SK-N-SH treated with all-trans-retinoic acid at 6 μM for 48 hours (cell line): ENCODE data around the gene SYPL1.

Source experiments
- ATAC-seq: fragments of 200-7000 bp; cut with Tn5 transposase; 3 replicates; pipeline ENCODE4 v1.9.1; 2020; ENCODE audit warnings: mild to moderate bottlenecking, moderate library complexity
- ARNTL ChIP-seq: fragments of 450-650 bp; formaldehyde crosslinking; IDR thresholded peaks from 2 replicates; pipeline ENCODE4 v1.5.0; 2020; ENCODE audit warnings: low read depth, mild to moderate bottlenecking, moderate library complexity, borderline replicate concordance
- BACH2 ChIP-seq: fragments of 250-450 bp; sonication (Bioruptor Pico); IDR thresholded peaks from 2 replicates; pipeline ENCODE4 v1.9.0; 2021; ENCODE audit warnings: mild to moderate bottlenecking, borderline replicate concordance
- CSDC2 ChIP-seq: fragments of 250-450 bp; sonication (Bioruptor Pico); IDR thresholded peaks from 2 replicates; pipeline ENCODE4 v1.5.0; 2020; ENCODE audit warnings: mild to moderate bottlenecking, moderate library complexity
- CSRNP3 ChIP-seq: fragments of 250-450 bp; sonication (Bioruptor Pico); IDR thresholded peaks from 2 replicates; pipeline ENCODE4 v1.5.1; 2021; ENCODE audit warnings: mild to moderate bottlenecking, moderate library complexity
- ESRRG ChIP-seq: fragments of 250-450 bp; sonication (Bioruptor Pico); IDR thresholded peaks from 2 replicates; pipeline ENCODE4 v1.6.1; 2021; ENCODE audit warnings: mild to moderate bottlenecking
- GLIS3 ChIP-seq: fragments of 250-450 bp; sonication (Bioruptor Pico); IDR thresholded peaks from 2 replicates; pipeline ENCODE4 v1.5.0; 2020; ENCODE audit warnings: mild to moderate bottlenecking, moderate library complexity
- ISL1 ChIP-seq: fragments of 250-450 bp; sonication (Bioruptor Pico); IDR thresholded peaks from 2 replicates; pipeline ENCODE4 v2.1.2; 2022; ENCODE audit warnings: mild to moderate bottlenecking, moderate library complexity
- OSR1 ChIP-seq: fragments of 250-450 bp; sonication (Bioruptor Pico); IDR thresholded peaks from 2 replicates; pipeline ENCODE4 v1.8.0; 2022; ENCODE audit warnings: moderate library complexity, mild to moderate bottlenecking, inconsistent platforms
- PATZ1 ChIP-seq: fragments of 250-450 bp; sonication (Bioruptor Pico); IDR thresholded peaks from 2 replicates; pipeline ENCODE4 v1.8.0; 2020; ENCODE audit warnings: mild to moderate bottlenecking, moderate library complexity, borderline replicate concordance
- PPARA ChIP-seq: fragments of 250-450 bp; sonication (Bioruptor Pico); IDR thresholded peaks from 2 replicates; pipeline ENCODE4 v1.5.0; 2020; ENCODE audit warnings: mild to moderate bottlenecking, borderline replicate concordance
- RARB ChIP-seq: fragments of 250-450 bp; sonication (Bioruptor Pico); IDR thresholded peaks from 2 replicates; pipeline ENCODE4 v1.8.0; 2021; ENCODE audit warnings: mild to moderate bottlenecking, moderate library complexity
- SNAI2 ChIP-seq: fragments of 250-450 bp; sonication (Bioruptor Pico); IDR thresholded peaks from 2 replicates; pipeline ENCODE4 v1.5.0; 2020; ENCODE audit warnings: mild to moderate bottlenecking, moderate library complexity
- TCF4 ChIP-seq: fragments of 250-450 bp; sonication (Bioruptor Pico); IDR thresholded peaks from 2 replicates; pipeline ENCODE4 v1.8.0; 2021; ENCODE audit warnings: mild to moderate bottlenecking, moderate library complexity, borderline replicate concordance
- TSHZ2 ChIP-seq: fragments of 250-450 bp; sonication (Bioruptor Pico); IDR thresholded peaks from 2 replicates; pipeline ENCODE4 v1.5.0; 2020; ENCODE audit warnings: mild to moderate bottlenecking, moderate library complexity
- ZC3H10 ChIP-seq: fragments of 250-450 bp; sonication (Bioruptor Pico); IDR thresholded peaks from 2 replicates; pipeline ENCODE4 v1.5.1; 2021; ENCODE audit warnings: mild to moderate bottlenecking, moderate library complexity
- ZFP3 ChIP-seq: fragments of 250-450 bp; sonication (Bioruptor Pico); IDR thresholded peaks from 2 replicates; pipeline ENCODE4 v1.5.0; 2020; ENCODE audit warnings: mild to moderate bottlenecking, moderate library complexity
- ZFP30 ChIP-seq: fragments of 450-650 bp; formaldehyde crosslinking; IDR thresholded peaks from 2 replicates; pipeline ENCODE4 v1.5.0; 2022; ENCODE audit warnings: mild to moderate bottlenecking, moderate library complexity
- ZNF70 ChIP-seq: fragments of 450-650 bp; formaldehyde crosslinking; IDR thresholded peaks from 2 replicates; pipeline ENCODE4 v1.5.0; 2020; ENCODE audit warnings: mild to moderate bottlenecking, moderate library complexity
- ZNF8 ChIP-seq: fragments of 450-650 bp; formaldehyde crosslinking; IDR thresholded peaks from 2 replicates; pipeline ENCODE4 v1.5.0; 2020; ENCODE audit warnings: mild to moderate bottlenecking, moderate library complexity
- TF ChIP-seq, protein P1 (sequence below): fragments of 250-450 bp; sonication (Bioruptor Pico); IDR thresholded peaks from 2 replicates; pipeline ENCODE4 v1.5.1; 2020; ENCODE audit warnings: low read depth, mild to moderate bottlenecking, moderate library complexity

Gene SYPL1

GRCh38 chr7:106059556-106059955 is 52.6 kb downstream of the SYPL1 start (continued):
- TF ChIP-seq PATZ1 (no peak), ZNF70 (CRISPR knock-in tag) (no peak), CSDC2 (CRISPR knock-in tag) (no peak), BACH2 (no peak), SNAI2 (CRISPR knock-in tag) (no peak), RARB (CRISPR knock-in tag) (no peak), PPARA (no peak), ZFP30 (no peak)
- TF ChIP-seq, protein P1, sequence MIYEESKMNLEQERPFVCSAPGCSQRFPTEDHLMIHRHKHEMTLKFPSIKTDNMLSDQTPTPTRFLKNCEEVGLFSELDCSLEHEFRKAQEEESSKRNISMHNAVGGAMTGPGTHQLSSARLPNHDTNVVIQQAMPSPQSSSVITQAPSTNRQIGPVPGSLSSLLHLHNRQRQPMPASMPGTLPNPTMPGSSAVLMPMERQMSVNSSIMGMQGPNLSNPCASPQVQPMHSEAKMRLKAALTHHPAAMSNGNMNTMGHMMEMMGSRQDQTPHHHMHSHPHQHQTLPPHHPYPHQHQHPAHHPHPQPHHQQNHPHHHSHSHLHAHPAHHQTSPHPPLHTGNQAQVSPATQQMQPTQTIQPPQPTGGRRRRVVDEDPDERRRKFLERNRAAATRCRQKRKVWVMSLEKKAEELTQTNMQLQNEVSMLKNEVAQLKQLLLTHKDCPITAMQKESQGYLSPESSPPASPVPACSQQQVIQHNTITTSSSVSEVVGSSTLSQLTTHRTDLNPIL, result no peak
- TF ChIP-seq, all 23 proteins: peak for 0

- no peak; the same call in 2 of the 3 replicates for ATAC-seq
- TF ChIP-seq PPARA, result no peak
- peak; percentile 45; the same call in 1 of the 2 replicates for TF ChIP-seq TSHZ2
- TF ChIP-seq TCF4 (CRISPR knock-in tag), result peak; percentile 94; the same call in 1 of the 2 replicates
- TF ChIP-seq CSRNP3 (CRISPR knock-in tag), result no peak
- no peak for TF ChIP-seq ARNTL (CRISPR knock-in tag)
These were observed 53.2 kb downstream of the SYPL1 start for GRCh38 chr7:106058928-106059324.

GRCh38 chr7:106057962-106058927 is 53.9 kb downstream of the SYPL1 start:
- TF ChIP-seq ZNF8 (CRISPR knock-in tag) (no peak), RARB (CRISPR knock-in tag) (no peak), CSRNP3 (CRISPR knock-in tag) (no peak), ARNTL (CRISPR knock-in tag) (no peak), TSHZ2 (no peak), ESRRG (CRISPR knock-in tag) (no peak), ZC3H10 (CRISPR knock-in tag) (no peak), GLIS3 (CRISPR knock-in tag) (no peak), TCF4 (CRISPR knock-in tag) (no peak), BACH2 (no peak), ZFP3 (no peak), OSR1 (CRISPR knock-in tag) (no peak), ZNF70 (CRISPR knock-in tag) (no peak), ISL1 (CRISPR knock-in tag) (no peak), PATZ1 (no peak), PPARA (no peak)

More at GRCh38 chr7:106057962-106058927, 53.9 kb downstream of the SYPL1 start:
- ATAC-seq, result peak; percentile 60
